ENCODE results near the gene ACD.
A peak's percentile ranks its signal among the peaks of the same experiment; 100 is the strongest.

ACD gene

GRCh38 chr16:67666559-67667452, 6.7 kb upstream of the ACD start, which contains the start of the genes C16orf86 and ENKD1 (continued):
- 0 out of 2 replicates have a peak, but pooled peaks have one; percentile 22 for TF ChIP-seq ZBTB11 (tag by site-specific recombination; conservative IDR thresholded peaks at IDR 0.05; ENCODE audit: low read depth)
- peak; percentile 77 for TF ChIP-seq ZNF335 (tag by site-specific recombination; conservative IDR thresholded peaks at IDR 0.05)
- no peak for TF ChIP-seq ZBTB8A (tag by site-specific recombination; IDR thresholded peaks at IDR 0.05)
- TF ChIP-seq ZNF248 (tag by site-specific recombination; IDR thresholded peaks at IDR 0.05): no peak
- TF ChIP-seq ZNF18 (tag by site-specific recombination; IDR thresholded peaks at IDR 0.05): no peak

GRCh38 chr16:67666032-67666551, 6.0 kb upstream of the ACD start:
- ChIA-PET POLR2A (interaction anchor here (0.5 to 1.5 kb wide), 2 partner anchors 145 to 378 kb away, joined by 4 read pairs; no protein-coding TSS in a partner anchor), CTCF (interaction anchor here (0.9 to 3.0 kb wide), 3 partner anchors 99 to 165 kb away, joined by 3 to 19 read pairs (median 3); no protein-coding TSS in a partner anchor)
- TF ChIP-seq ZNF658 (tag by site-specific recombination; IDR thresholded peaks at IDR 0.05): no peak
- TF ChIP-seq ZBTB6 (tag by site-specific recombination; IDR thresholded peaks at IDR 0.05): peak; percentile 46; the same call in 1 of the 2 replicates
- TF ChIP-seq INSM2 (tag by site-specific recombination; IDR thresholded peaks at IDR 0.05): no peak
- TF ChIP-seq KLF1 (tag by site-specific recombination; IDR thresholded peaks at IDR 0.05): peak; percentile 12; the same call in 1 of the 2 replicates
- peak; percentile 17; the same call in 1 of the 2 replicates for TF ChIP-seq PATZ1 (tag by site-specific recombination; IDR thresholded peaks at IDR 0.05)
- peak; percentile 36; the same call in 1 of the 2 replicates for TF ChIP-seq PRDM10 (tag by site-specific recombination; IDR thresholded peaks at IDR 0.05)
- TF ChIP-seq ZBTB20 (tag by site-specific recombination; IDR thresholded peaks at IDR 0.05): peak; percentile 89; the same call in 1 of the 2 replicates
- TF ChIP-seq WT1 (tag by site-specific recombination; IDR thresholded peaks at IDR 0.05): 0 out of 2 replicates have a peak, but pooled peaks have one; percentile 13
- peak; percentile 45; the same call in 1 of the 2 replicates for TF ChIP-seq ZBTB48 (tag by site-specific recombination; IDR thresholded peaks at IDR 0.05)
- 0 out of 2 replicates have a peak, but pooled peaks have one; percentile 12 for TF ChIP-seq ZNF335 (tag by site-specific recombination; conservative IDR thresholded peaks at IDR 0.05)
- TF ChIP-seq SP3 (tag by site-specific recombination; IDR thresholded peaks at IDR 0.05): peak; percentile 39
- TF ChIP-seq GLI2 (tag by site-specific recombination; IDR thresholded peaks at IDR 0.05; ENCODE audit: borderline replicate concordance, low read depth): no peak
- TF ChIP-seq ZNF214 (tag by site-specific recombination; IDR thresholded peaks at IDR 0.05; ENCODE audit: borderline replicate concordance): no peak
- TF ChIP-seq BCL11B (tag by site-specific recombination; IDR thresholded peaks at IDR 0.05; ENCODE audit: low read depth): peak; percentile 29; the same call in 1 of the 2 replicates
- Histone ChIP-seq H3K9me3 (ENCODE audit: control insufficient read depth, insufficient read depth, low read depth, low read length) (no peaks in the 10 kb centered on the region), H3K27ac (ENCODE audit: extremely low read depth, low read depth, low read length) (peak overlapping the region; percentile 43; the same call in 1 of the 2 replicates), H3K4me3 (ENCODE audit: low read depth, low read length) (peak overlapping the region; percentile 57), H3K36me3 (ENCODE audit: control insufficient read depth in 2 of 2, insufficient read depth in 1 of 2, low read length in 2 of 2) (peaks cover 0 to 37% of the 10 kb centered on the region in 2 experiments; a peak in 1 of 3 replicates), H3K4me1 (ENCODE audit: control insufficient read depth, insufficient read depth, low read length) (no peaks in the 10 kb centered on the region)

Data from HEK293 (cell line).